Measurements from ENCODE around the gene MCF2L.

MCF2L gene

DNA sequence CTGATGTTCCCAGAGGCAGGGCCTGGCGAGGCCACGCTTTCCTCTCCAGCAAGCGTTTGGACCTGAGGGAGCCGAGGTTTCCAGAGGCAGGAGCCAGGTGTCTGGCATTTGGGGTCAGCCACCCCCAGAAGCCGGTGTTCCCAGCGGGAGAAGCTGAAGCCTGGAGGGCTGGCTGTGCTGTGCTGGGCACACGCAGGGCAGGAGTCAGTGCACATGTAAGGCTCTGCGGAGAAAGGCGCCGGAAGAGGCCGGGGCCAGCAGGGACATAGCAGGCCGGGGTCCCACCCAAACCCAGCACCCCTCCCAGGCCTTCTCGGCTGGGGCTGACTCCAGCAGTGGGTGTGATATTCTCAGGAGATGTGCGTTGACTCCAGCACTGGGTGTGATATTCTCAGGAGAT lies 31.6 kb downstream of the MCF2L start:
- no peak for ATAC-seq

DNA sequence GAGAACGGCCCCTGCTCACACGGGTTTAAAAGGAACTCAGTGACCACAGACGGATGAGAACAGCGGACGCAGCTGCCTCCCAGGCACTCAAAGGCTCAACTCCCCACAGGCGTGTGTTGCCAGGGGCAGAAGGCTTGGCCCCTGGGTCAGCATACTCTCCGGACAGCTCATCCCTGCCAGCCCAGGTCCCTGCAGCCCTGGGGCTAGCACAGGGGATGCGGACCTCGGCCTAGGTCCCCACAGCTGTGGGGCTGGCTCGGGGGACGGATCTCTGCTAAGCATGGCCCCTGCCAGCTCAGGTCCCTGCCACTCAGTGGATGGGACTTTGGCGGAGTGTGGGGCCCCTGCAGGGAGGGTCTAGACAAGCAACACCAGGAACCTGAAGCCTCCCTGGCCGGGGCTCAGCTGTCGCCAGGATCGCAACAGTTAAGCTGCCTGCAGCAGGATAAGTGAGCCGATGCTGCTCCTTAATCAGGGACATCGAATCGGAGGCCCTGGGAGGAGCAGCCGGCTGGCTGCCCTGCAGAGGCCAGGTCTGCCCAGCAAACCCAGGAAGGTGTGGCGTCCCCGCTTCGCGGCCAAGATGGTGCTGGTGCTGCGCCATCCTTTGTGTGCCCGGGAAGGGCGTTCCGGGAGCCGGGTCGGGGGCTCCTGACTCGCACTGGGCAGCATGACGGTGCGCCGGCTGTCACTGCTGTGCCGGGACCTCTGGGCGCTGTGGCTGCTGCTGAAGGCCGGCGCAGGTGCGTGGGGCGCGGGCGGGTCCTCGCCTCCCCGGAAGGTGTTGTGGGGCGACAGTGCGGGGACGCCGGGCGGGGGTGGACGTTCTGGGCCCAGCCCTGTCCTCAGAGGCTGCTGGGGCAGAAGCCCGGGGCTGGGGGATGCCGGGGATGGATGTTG lies 32.5 kb downstream of the MCF2L start:
- no peak for ATAC-seq

DNA sequence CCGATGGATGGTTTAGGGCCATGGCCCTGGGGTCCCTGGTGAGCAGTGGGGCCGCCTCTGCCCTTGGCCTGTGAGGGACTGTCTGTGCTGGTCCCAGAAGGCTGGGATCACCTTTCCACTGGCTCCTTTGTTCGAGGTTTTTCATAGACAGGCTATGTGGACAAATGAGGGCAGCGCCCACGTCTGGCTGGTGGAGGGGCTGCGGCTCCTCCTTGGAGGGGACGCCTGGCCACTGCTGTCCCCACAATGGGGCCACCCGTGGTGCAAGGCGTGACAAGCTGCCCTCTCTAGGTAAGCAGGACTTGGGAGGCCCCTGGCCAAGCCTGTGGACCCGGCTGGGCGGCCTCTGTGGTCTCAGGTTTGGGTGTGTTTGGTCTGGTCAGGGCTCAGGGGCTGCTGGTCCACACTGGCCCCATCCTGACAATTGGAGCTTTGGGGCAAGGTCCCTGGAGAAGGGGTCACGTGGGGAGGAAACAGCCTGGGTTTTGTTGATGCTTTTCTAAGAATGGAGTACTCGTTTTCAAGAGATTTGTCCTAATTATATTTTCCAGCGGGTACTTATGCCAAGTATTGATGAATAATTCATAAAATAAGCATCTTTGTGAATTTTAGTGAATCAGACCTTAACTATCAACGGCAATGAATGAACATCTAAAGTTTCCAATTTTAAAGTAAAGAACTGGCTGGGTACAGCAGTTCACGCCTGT lies 33.3 kb downstream of the MCF2L start:
- no peak for ATAC-seq

DNA sequence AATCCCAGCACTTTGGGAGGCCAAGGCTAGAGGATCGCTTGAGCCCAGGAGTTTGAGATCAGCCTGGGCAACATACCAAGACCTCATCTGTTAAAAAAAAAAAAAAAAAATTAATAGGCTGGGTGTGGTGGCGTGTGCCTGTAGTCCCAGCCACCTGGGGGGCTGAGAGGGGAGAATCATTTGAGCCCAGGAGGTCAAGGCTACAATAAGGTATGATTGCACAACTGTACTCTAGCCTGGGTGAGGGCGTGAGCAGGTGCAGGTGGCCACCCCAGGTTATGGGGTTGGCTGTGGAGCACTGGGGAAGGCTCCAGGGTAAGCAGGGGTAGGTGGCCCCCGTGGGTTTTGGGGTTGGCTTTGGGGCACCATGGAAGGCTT lies 33.9 kb downstream of the MCF2L start:
- no peak for ATAC-seq

DNA sequence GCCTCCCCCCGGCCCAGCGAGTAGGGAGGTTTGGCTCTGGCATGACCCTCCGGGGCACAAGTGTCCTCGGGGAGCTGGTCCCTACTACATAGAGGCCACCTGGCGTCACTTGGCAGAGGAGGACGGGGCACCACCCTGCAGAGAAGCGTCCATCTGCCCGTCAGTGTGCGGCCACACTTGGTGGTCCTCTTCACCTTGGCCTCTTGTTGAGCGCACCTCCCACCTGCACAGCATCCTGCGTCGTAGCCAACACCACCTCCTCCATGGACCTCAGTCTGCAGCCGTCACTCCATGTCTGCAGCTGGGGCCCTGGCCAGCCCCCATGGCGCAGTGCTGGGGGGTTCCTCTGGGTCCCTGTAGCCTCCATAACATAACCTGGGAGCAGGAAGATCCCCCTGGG lies 35.1 kb downstream of the MCF2L start:
- no peak for ATAC-seq

DNA sequence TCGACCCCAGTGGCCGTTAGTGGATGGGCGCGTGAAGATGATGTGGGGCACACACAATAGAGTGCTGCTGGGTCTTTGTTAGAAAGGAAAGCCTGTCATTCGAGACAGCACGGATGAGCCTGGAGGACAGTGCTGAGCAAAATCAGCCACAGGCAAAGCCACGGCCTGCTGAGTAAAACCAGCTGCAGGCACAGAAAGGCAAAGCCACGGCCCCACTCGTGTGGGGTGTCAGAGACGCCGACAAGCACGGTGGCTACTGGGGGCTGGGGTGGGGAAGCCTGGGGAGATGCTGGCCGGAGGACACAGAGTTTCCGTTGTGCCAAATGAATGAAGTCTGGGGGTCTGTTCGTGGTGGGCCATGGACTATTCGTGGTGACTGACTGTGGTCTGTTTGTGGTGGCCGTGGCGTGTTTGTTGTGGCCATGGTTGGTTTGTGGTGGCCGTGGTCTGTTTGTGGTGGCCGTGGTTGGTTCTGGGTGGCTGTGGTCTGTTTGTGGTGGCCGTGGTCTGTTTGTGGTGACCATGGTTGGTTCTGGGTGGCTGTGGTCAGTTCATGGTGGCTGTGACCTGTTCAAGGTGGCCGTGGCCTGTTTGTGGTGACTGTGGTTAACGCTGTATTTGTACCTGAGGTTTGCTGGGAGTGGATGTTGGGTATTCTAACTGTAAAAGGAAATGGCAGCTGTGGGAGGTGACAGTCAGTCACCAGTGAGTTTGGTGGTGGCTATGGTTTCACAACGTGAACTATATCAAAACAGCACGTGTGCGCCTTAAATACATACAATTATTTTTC lies 36.3 kb downstream of the MCF2L start:
- ATAC-seq = no peak

DNA sequence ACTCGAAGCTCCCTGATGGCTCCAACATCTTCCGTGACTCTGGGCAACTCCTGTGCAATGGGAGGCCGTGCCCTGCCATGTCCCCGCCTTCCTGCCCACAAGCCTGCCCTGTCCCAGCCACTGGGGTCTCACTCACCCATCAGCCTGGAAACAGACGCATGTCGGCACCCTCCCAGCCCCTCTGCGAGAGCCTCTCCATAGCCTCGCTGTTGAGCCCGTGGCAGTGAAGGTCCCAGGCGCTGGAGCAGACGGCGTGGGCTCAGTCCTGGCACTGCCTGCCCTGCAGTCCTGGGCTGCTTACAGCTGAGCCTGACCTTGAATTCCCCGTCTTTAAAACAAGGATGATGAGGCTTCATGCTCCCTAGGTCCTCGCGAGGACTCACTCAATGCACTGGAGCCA lies 37.0 kb downstream of the MCF2L start:
- ATAC-seq = no peak

DNA sequence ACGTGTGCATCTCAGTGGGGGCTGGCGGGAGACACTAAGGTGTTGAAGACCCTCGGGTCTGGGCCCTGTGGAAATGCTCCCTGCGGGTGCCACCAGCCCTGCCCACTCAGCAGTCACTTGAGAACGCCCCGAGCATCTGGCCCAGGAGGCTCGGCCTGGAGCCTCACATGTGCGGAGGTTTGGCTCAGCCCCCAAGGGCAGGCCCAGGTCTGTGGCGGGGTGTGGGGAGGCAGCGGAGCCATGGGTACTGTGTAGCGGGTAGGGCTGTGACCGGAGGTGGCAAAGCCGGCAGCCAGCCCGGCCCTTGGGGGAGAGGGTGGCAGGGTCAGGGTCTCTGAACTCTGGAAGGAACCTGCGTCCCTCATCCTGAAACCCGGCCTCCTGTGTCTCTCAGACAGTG lies 37.6 kb downstream of the MCF2L start:
- ATAC-seq = no peak

DNA sequence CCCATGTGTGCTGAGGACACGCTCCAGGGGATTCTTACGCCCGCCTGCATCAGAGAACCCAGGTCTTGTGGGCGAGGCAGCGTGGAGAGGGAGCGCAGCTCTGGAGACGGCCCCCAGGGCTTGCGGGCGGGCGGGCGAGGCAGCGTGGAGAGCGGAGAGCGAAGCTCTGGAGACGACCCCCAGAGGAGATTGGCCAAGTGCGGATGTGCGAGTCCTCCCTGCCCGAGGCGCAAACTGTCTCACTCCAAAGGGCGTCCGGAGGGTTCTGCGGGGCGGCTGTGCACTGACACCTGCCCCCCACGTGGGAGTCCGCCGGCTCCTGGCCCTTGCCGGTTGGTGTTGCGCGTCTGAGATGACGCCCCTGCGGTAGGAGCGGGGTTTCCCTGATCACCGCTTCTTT lies 39.8 kb downstream of the MCF2L start:
- no peak for ATAC-seq

DNA sequence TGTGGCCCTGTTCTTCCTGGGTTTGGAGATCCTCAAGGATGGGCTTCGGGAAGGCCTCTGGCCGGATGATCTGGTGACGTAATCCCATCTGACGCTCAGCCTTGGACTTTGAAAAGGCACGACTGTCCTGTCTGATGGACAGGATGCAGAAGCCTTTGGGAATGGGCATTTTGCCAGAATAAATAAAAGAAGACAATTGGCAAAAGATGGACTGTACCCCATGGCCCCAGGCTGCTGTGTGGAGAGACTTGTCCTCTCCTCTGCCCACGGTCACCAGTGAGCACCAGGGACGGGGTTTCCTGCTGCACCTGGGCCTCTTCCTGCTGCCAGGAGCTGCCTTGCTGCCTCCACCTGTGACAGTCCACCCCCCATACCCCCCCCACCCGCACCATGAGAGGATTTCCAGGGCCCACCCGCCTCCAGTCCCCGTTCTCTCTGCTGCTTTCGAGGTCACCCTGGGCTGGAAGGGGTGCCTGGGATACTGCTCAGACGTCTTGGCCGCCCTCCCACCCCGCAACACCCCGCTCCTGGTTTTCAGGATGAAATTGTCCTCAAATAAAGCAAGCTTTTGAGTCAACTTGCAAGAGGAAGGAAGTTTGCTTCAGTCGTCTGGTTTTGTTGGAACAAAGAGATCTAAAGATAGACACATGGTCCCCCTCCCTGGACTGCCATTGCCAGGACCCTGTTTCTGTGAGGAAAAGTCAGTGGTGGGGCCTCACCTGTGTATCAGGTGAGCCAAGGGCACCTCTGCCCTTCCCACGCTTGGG lies 40.9 kb downstream of the MCF2L start:
- no peak for ATAC-seq

DNA sequence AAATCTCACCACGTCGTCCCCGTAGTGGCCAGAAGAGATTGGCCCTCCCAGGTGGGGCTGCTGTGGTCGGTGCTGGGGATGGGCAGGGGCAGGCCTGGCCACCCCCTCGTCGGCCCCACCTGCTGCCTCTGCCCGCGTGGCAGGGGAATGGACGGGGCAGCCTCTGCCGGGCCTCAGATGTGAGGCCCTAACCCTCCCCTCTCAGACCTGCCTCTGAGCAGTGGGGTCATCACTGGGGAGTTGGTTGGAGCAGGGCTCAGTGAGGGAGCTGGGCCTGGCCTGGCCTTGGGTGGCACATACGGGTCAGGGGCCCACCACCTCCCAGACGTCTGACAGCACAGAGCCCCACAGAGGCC lies 41.5 kb downstream of the MCF2L start:
- ATAC-seq = no peak

DNA sequence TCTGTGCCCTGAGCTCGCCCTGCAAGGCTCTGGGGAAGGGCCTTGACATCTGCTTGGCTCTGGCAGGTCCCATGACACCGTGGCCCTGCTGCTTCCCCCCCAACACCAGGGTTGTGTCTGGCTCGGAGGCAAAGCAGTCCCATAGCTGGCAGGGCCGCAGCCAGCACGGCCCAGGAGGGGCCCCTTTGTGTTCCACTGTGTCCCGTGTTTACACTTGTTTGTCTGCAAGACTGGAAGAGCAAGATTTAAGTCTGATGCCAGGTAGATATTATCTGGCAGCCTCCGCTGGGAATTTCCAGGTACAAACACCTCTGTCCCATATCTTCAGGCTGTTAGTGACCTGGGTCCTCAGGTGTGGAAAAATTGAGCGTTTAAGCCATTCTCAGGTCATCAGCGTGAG lies 44.3 kb downstream of the MCF2L start:
- no peak for ATAC-seq

DNA sequence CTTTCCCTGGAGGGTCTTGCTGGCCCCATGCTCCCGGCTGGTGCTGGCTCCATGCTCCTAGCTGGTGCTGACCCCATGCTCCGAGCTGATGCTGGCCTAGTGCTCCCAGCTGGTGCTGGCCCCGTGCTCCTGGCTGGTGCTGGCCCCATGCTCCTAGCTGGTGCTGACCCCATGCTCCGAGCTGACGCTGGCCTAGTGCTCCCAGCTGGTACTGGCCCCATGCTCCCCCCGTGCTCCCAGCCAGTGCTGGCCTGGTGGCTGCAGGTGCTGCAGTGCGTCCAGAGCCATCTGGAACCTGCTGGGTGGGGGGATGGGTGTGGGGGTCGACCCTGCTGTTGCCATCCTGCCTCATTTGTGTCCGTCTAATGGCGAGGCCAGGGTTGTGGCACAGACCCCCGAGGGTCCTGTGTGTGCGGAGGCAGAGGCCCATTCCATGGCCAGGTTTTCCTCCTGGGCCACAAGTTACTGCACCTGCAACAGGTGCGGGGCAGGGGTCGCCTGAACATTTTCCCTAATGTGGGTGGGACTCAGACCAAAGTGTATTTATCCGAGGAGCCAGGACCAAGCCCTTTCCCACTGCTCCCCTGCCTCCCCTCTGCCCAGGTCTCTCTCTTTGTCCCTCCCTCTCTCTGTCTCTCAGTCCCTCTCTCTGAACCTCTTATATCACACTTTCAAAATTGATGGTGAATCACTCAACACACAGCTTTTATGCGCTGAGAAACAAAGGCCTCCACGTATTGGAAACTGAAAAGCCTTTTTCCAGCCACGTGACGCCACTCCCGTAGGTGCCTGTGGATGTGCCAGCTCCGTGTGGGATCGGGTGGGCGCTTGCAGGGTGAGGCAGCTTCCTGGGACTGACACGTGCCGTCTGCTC lies 45.1 kb downstream of the MCF2L start:
- no peak for ATAC-seq

DNA sequence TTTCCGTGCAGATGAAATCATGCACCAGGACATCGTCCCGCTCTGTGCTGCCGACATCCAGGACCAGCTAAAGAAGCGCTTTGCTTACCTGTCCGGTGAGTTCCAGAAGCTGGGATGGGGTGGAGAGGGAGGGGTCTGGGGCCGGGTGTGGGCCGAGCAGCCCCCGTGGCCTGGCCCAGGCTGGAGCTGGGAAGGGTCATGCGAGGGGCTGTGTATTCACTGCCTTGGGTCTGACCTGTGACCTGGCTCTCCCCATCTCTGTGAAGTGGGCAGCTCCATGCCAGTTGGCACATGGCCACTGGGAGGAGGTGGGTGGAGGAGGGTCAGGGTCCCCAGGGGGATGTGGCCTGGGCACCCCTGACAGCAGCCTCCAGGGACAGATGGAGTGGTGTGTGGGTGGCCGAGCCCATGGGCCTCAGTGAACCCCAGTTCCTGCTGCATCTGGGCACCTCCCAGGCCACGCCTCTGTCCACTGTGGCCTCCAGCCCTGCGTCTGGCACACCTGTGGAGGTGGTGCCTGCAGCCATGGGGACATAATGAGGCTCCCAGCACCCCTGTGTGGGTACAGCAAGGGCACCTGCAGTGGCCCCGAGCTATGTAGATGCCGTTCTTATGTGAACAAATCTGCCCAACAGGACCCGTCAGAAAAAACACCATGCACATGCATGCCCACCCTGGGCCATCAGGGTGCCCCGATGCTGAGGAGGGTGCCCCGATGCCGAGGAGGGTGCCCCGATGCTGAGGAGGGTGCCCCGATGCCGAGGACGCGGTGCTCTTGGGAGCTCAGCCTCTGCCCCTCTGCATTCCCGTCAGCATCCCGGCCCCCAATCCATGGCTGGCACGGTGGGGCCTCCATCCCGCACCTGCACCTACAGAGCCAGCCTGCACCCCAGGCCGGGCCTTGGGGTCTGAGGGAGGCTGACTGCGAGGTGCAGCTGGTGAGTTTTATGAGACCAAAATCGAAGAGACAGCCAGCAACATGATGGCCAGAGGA lies 46.0 kb downstream of the MCF2L start:
- no peak for ATAC-seq

DNA sequence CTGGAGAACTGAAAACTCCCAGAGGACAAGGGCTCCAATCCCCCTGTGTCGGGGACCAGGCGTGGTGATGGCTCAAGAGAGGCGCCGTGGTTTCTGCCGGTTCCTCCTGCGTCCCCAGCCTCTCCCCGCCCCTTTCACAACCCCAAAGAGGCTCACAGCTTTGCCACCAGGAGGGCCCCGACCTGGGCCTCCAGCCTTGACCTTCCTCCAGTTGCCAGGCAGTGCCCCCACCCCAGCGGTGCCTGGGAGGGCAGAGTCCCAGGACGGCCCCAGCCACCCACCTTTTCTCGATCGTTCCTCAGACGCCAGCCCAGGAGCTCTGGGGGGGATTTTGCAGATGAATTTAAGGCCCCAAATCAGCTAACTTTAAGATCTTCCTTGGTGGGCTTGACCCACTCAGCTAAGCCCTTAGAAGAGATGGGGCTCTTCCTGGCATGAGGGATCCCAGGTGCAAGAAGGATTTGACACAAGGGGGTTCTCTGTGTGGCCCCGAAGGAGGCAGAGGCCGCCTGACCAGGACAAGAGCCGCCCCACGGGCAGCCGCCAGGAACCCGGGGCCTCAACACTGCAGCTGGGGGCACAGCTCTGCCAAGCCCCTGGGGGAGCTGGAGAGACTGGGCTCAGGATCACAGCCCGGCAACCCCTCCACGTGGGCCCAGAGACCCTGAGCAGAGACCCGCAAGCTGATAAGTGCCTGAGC lies 47.0 kb downstream of the MCF2L start:
- no peak for ATAC-seq

DNA sequence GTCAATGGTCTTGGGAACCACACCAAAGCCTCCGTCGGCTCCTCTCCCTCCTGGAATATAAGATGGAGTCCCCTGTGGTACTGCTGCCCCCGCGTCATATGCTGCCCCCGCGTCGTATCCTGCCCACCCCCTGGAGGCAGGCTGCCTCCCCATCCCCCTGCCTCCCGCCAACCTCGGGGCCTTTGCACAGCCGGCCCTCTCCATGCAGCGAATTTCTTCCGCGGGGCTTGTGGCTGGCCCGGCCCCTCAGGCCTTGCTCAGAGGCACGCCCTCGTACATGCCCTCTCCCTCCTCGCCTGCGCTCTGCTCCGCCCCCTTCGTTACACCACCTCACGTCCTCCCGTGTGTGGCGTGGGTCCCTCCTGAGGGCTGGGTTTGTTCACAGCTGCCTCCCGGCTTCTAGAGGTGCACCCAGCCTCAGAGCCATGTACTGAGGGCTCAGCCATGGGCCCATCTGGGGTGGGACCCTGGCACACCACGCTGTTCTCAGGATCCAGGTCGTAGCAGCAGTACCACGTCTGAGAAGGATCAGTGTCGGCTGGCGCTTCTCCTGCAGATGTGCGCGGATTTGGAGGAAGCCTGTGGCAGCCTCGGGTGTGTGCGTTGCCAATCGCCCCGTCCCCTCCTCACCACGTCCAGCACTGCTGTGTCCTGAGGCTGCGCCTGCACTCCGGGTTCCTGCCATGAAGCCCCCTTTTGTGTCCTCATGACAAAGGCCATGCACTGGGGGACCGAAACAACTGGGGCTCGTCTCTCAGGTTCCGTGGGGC lies 47.7 kb downstream of the MCF2L start:
- no peak for ATAC-seq

DNA sequence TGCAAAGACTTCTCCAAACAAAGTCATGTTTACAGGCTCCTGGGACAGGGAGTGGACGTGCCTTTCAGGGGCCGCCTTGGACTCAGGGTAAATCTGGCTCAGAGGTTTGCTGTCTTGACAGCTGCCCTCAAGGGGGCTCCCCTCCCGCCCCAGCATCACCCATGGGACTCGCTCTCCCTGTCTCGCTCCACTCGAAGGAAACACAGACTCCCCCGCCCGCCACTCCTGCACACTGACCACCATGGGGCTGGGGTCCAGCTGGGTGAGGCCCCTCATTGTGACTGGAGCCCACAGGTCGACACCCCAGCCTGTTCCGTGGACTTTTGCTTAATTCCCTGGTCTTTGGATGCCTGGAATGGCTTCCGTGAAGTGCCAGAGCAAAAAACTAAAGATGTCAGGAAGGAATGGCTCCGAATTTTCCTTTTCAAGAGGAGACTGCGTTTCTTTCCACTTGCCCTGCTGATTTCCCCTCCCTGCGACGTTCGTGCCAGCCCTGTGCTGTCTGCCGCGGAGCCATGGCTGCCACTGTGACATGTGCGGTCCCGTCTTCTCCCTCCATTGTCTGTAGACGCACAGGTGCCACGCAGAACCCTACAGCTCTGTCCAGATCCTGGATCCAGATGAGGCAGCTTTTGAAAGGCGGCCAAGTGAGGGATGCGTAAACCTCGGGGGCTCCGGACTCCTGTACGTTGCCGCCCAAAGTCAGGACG lies 48.6 kb downstream of the MCF2L start:
- no peak for ATAC-seq
